Mucosa of descending colon (tissue), 3 donors: ENCODE results near the gene PLEKHA6. TPM values are rescaled to one million over a fixed set of nuclear protein-coding genes. Genes with fewer than 3 reads are reported as not detected.

Experiments
- ATAC-seq: fragments of 200-7000 bp; cut with Tn5 transposase; one replicate; pipeline ENCODE4 v1.9.1; 2020; ENCODE audit warnings: mild to moderate bottlenecking, moderate library complexity
- DNase-seq, 3 donors: peaks; one replicate each; pipeline ENCODE4 v3.0.0-alpha.2; 2020
- H3K36me3 ChIP-seq: fragments of 200-600 bp; one replicate; pipeline ENCODE4 v1.8.0; 2021; ENCODE audit warnings: low read depth, mild to moderate bottlenecking
- H3K4me1 ChIP-seq: fragments of 200-600 bp; one replicate; pipeline ENCODE4 v1.8.0; 2021; ENCODE audit warnings: low read depth, mild to moderate bottlenecking
- H3K4me3 ChIP-seq: fragments of 200-600 bp; one replicate; pipeline ENCODE4 v1.8.0; 2021; ENCODE audit warnings: mild to moderate bottlenecking
- H3K9me3 ChIP-seq: fragments of 200-600 bp; one replicate; pipeline ENCODE4 v1.8.0; 2021; ENCODE audit warnings: mild to moderate bottlenecking
- CTCF ChIP-seq: fragments of 200-600 bp; IDR thresholded peaks from one replicate; pipeline ENCODE4 v1.8.0; 2022; ENCODE audit warnings: antibody characterized with exemption, mild to moderate bottlenecking
- intact Hi-C, 2 donors: fragments of 100-400 bp; cut with DNase I in 1 of 2; cut with micrococcal nuclease in 1 of 2; formaldehyde crosslinking; loops; one replicate each; pipeline versions ENCODE4 v1.11.0 to v1.11.1; 2022; cut with DNase I, micrococcal nuclease
- total RNA-seq, 3 donors: library from RNA; stranded (reverse); fragmentation: NEBNext Ultra II Directional in 2 of 3; extraction: Animal tissue kit (Norgen Biotek cat#: 25700) in 2 of 3; gene quantifications; one replicate each; pipeline versions ENCODE4 v1.2.1 to v1.2.4, GENCODE V29; 2021 to 2023
- donor health status: DM: no; HTN: no; CAD: no; lungs with moderate emphysema.
- donor health status: DM: no; HTN: no; CAD: no.
- donor health status: DM: no; HTN: yes; CAD: no.

The PLEKHA6 gene
- total RNA-seq, 3 donors from 2014 or later = 82.4 to 154 (median 115) TPM

GRCh38 chr1:204358605-204359004, 1.1 kb downstream of the PLEKHA6 start:
- Histone ChIP-seq H3K9me3 (no peaks in the 10 kb centered on the region), H3K4me1 (peaks cover 9% of the 10 kb centered on the region), H3K4me3 (no peak overlapping the region), H3K36me3 (no peaks in the 10 kb centered on the region)
- ATAC-seq (no peak), DNase-seq (peak in 1 of 3 donors; percentile 16)
- no peak for TF ChIP-seq CTCF
- intact Hi-C loops = loop anchor here in 1 of 2 donors (5.0 kb wide), 1 partner anchor 196 kb away; no protein-coding TSS in a partner anchor

GRCh38 chr1:204357551-204358490, 1.9 kb downstream of the PLEKHA6 start:
- H3K9me3 ChIP-seq = no peaks in the 10 kb centered on the region
- DNase-seq (peak in 2 of 3 donors; percentile 29 to 57), ATAC-seq (peak; percentile 17)
- no peak for TF ChIP-seq CTCF
- no peak overlapping the region for H3K4me3 ChIP-seq
- no peaks in the 10 kb centered on the region for H3K36me3 ChIP-seq
- H3K4me1 ChIP-seq = peaks cover 4% of the 10 kb centered on the region
- intact Hi-C loops = loop anchor here in 1 of 2 donors (5.0 kb wide), 1 partner anchor 196 kb away; no protein-coding TSS in a partner anchor

- no peak for ATAC-seq
- intact Hi-C loops = loop anchor here in 1 of 2 donors (5.0 kb wide), 1 partner anchor 195 kb away; no protein-coding TSS in a partner anchor
- Histone ChIP-seq H3K4me1 (peaks cover 3% of the 10 kb centered on the region), H3K4me3 (no peak overlapping the region), H3K9me3 (no peaks in the 10 kb centered on the region), H3K36me3 (no peaks in the 10 kb centered on the region)
- DNase-seq = no peak
- TF ChIP-seq CTCF = no peak
Measured at GRCh38 chr1:204356997-204357396, 2.7 kb downstream of the PLEKHA6 start.

- peaks cover 10% of the 10 kb centered on the region for H3K4me1 ChIP-seq
- H3K9me3 ChIP-seq = no peaks in the 10 kb centered on the region
- H3K36me3 ChIP-seq = no peaks in the 10 kb centered on the region
- no peak for DNase-seq
- ATAC-seq = no peak
- intact Hi-C loops = loop anchor here in 1 of 2 donors (5.0 kb wide), 1 partner anchor 194 kb away; no protein-coding TSS in a partner anchor
- no peak overlapping the region for H3K4me3 ChIP-seq
- no peak for TF ChIP-seq CTCF
Measured at GRCh38 chr1:204355913-204356312, 3.8 kb downstream of the PLEKHA6 start.

GRCh38 chr1:204354579-204354978, 5.2 kb downstream of the PLEKHA6 start:
- Histone ChIP-seq H3K9me3 (no peaks in the 10 kb centered on the region), H3K36me3 (no peaks in the 10 kb centered on the region), H3K4me3 (no peak overlapping the region), H3K4me1 (peaks cover 21% of the 10 kb centered on the region)
- intact Hi-C loops = no loop called here
- no peak for ATAC-seq
- no peak for DNase-seq
- TF ChIP-seq CTCF = no peak
